ENCODE measurements around the gene SLC2A13.

DNA sequence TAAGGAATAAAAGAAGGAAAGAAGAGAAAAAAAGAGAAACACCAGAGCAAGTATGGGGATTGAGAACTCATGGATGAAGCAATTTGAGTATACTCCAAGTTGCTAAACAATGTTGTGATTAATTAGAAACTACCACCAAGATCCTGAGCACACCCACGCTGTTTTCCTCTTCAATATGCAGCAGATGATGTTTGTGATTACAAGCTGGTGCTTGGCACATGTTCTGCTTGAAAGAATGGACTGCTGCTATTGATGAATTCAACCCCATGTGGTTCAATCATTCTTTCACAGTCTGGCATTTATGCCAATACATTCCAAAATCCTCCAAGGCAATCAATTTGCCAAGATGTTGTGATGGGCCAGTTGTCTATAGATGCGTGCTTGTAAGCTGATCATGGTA lies 146.8 kb downstream of the SLC2A13 start:
- TF ChIP-seq EP300 (IDR thresholded peaks at IDR 0.05; ENCODE audit: borderline replicate concordance), result no peak
- TF ChIP-seq NFIC (IDR thresholded peaks at IDR 0.05), result no peak
- TF ChIP-seq, protein P1, sequence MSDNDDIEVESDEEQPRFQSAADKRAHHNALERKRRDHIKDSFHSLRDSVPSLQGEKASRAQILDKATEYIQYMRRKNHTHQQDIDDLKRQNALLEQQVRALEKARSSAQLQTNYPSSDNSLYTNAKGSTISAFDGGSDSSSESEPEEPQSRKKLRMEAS (IDR thresholded peaks at IDR 0.05), result no peak
- TF ChIP-seq RAD21 (IDR thresholded peaks at IDR 0.05; ENCODE audit: low read depth), result no peak
- TF ChIP-seq FOXM1 (IDR thresholded peaks at IDR 0.05; ENCODE audit: borderline replicate concordance, low read depth), result no peak
- no peak for TF ChIP-seq TAF1 (IDR thresholded peaks at IDR 0.05; ENCODE audit: low read depth)
- TF ChIP-seq, protein P2, sequence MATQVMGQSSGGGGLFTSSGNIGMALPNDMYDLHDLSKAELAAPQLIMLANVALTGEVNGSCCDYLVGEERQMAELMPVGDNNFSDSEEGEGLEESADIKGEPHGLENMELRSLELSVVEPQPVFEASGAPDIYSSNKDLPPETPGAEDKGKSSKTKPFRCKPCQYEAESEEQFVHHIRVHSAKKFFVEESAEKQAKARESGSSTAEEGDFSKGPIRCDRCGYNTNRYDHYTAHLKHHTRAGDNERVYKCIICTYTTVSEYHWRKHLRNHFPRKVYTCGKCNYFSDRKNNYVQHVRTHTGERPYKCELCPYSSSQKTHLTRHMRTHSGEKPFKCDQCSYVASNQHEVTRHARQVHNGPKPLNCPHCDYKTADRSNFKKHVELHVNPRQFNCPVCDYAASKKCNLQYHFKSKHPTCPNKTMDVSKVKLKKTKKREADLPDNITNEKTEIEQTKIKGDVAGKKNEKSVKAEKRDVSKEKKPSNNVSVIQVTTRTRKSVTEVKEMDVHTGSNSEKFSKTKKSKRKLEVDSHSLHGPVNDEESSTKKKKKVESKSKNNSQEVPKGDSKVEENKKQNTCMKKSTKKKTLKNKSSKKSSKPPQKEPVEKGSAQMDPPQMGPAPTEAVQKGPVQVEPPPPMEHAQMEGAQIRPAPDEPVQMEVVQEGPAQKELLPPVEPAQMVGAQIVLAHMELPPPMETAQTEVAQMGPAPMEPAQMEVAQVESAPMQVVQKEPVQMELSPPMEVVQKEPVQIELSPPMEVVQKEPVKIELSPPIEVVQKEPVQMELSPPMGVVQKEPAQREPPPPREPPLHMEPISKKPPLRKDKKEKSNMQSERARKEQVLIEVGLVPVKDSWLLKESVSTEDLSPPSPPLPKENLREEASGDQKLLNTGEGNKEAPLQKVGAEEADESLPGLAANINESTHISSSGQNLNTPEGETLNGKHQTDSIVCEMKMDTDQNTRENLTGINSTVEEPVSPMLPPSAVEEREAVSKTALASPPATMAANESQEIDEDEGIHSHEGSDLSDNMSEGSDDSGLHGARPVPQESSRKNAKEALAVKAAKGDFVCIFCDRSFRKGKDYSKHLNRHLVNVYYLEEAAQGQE (IDR thresholded peaks at IDR 0.05; ENCODE audit: low read depth), result no peak
- no peak for TF ChIP-seq ZBTB7A (IDR thresholded peaks at IDR 0.05; ENCODE audit: low read depth)
